HG03460 (cell line): Measurements from ENCODE around the gene OCRL.
A peak's percentile ranks its signal among the peaks of the same experiment; 100 is the strongest.

Source experiments
- ATAC-seq: cut with Tn5 transposase; IDR thresholded peaks from one replicate; pipeline ENCODE4 v1.9.1; 2021; ENCODE audit not compliant: unreplicated experiment

Gene OCRL

GRCh38 chrX:129540068-129540653, at the start of gene OCRL:
OCRL (plus strand) TSS chrX:129540259; CDS start chrX:129540440, 181 bp downstream.
- peak; percentile 96 for ATAC-seq

DNA sequence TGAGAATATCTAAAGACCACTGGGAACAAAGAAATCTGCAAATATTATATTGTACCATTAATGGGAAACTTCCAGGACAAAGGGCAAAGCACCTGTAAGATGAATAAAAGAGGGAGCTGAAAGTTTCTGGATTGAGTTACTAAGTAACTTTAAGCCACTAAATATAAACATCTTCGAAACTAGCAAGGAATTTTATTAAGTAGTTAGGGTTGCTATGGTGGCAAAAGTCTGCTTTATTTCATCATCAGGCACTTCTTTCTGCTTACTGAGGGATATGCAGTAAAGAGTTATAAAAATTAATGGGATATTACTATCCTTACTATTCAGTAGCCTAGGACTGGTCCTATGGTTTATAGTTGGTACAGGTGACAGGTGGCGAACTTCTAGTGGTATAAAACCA, 49.7 kb upstream of the OCRL start:
- ATAC-seq = no peak

GRCh38 chrX:129493643-129494042, 46.4 kb upstream of the OCRL start:
- ATAC-seq = no peak

GRCh38 chrX:129494887-129495286, 45.2 kb upstream of the OCRL start:
- no peak for ATAC-seq

DNA sequence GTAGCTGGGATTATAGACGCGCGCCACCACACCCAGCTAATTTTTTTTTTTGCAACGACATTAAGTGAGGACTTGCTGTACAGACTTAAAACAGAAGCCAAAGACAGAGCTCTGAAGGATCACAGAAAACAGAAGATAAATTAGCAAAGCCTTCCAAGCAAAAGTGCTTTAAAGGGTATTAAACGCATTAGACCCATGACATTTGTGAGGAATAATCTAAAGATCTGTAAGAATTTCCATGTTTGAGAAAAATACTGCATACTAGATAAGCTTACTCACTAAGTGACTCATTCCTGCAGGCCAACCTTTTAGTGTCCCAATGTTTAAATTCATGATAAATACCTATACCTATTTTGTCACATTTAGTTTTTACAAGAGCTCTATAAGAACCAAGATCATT, 44.2 kb upstream of the OCRL start:
- no peak for ATAC-seq

- no peak for ATAC-seq
Measured at GRCh38 chrX:129496625-129497024, 43.4 kb upstream of the OCRL start.

- ATAC-seq = no peak
Measured at GRCh38 chrX:129497146-129497843, 42.8 kb upstream of the OCRL start.

DNA sequence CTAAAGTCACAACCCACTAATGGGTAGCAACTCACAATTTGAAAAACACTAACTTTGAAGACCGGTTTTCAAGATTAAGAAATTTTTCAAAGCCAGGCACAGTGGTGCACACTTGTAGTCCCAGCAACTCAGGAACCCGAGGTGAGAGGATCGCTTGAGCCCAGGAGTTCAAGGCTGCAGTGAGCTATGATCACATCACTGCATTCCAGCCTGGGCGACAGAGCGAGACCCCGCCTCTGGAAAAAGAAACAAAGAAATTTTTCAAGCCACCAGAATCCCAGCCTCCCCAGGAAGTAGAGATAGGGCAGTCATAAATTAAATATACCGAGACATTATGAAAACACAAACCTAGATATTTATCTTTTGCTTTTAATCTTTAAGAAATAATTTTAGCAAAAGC, 29.7 kb upstream of the OCRL start:
- ATAC-seq = no peak

GRCh38 chrX:129511689-129512088, 28.4 kb upstream of the OCRL start:
- no peak for ATAC-seq

- ATAC-seq = no peak
Measured at GRCh38 chrX:129512409-129512808, 27.6 kb upstream of the OCRL start.

DNA sequence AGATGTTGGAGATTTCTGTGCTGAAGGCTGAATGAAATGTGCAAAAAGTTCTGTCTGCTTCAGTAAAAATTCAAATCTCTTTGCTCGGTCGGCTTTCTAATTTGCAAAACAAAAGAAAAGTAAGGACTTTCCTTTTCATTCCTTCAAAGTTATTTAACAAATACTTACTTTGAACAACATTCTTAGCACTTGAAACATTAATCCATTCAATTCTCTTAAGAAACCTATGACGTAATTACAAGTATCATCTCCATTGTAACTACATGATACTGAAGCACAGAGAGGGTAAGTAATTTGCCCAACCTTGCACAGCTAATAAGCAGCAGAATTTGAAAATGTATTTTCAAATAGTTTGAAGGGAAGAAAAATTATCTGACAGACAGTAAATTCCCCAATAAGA, 23.7 kb upstream of the OCRL start:
- ATAC-seq = no peak

DNA sequence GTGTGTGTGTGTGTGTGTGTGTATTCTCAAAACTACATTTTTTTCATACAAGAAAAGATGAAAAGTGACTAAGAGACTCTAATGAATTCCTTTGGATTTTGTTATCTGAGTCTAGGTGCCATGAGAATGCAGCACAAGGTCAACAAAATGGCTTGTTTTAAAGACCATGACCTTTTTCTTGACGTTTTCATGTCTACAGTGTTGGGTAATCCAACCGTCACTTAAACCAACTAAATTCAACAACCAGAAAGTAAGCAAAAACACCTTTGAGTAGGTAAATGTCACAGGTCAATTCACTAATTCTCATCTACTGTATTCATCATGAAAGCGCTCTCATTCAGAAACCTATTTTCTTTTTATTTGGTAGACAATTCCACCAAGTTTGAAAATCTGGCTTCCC, 19.9 kb upstream of the OCRL start:
- ATAC-seq = no peak

DNA sequence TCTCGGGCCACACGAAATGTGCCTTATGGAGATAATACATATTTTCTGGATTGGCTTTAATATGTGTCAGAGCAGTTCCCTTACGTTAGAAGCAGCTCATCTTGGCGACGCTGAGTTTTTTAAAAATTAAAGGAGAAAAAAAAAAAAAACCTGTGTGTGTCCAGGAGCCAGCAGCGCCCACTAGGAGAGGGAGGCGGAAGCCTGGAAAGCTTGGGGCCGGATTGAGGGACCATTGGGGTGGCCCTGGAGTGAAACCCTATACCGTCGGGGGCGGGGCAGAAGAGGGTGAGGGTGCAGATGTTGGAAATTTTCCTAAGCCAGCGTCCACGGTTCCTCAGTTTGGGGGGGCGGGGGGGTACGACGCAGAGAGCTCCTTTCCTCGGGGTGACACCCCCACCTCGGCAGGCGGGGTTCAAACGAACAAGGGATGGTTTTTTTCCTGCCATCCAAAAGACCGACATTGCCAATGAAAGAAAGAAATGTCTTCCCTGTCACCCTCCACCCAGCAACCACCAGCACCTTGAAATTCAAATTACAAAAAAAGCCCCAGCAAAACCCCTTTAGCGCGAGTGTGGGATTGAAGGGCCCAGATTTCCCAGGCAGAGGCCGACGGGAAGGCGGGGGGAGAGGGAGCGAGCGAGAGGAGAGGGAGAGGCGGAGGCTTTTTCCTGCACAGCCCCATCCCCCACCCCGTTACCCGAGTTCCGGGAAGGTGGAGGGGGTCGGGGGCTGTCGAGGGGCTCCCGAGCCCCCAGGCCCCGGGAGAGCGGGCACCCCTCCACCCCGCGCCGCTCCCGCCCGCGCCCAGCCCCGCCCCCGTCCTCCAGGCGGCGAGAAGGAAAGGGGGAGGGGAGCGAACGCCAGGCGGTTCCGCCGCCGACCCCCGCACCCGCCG, 17.6 kb upstream of the OCRL start:
- ATAC-seq = no peak

- ATAC-seq = no peak
Measured at GRCh38 chrX:129523079-129523911, 16.8 kb upstream of the OCRL start, which contains the start of gene SMARCA1. SMARCA1 (minus strand) TSS chrX:129523490; CDS start chrX:129523370, 120 bp downstream.

GRCh38 chrX:129524250-129524850, 15.7 kb upstream of the OCRL start:
- no peak for ATAC-seq

GRCh38 chrX:129525162-129525561, 14.9 kb upstream of the OCRL start:
- ATAC-seq = no peak

- no peak for ATAC-seq
Measured at GRCh38 chrX:129525896-129526295, 14.2 kb upstream of the OCRL start.

GRCh38 chrX:129529685-129530281, 10.3 kb upstream of the OCRL start:
- ATAC-seq = no peak

- no peak for ATAC-seq
Measured at GRCh38 chrX:129530410-129530809, 9.6 kb upstream of the OCRL start.

DNA sequence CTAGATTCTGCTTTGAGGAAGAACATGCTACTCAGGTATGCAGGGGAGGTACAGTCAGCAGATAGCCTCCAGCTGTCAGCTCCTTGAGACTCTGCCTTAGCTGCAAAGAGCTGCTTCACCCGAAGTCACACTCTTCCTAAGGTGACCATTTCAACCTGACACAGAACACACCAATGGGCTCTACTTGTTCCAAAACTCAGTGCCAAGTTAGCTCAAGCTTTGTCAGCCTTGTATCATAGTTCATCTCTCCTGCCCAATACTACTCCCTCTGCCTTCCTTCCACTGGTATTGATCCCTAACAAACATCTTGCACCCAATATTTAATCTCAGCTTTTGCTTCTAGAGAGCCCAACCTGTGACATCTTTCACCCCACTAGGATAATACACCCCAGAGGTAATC, 8.9 kb upstream of the OCRL start:
- ATAC-seq = no peak
